ENCODE data around the gene USP14. TPM values are rescaled to one million over a fixed set of nuclear protein-coding genes. Genes with fewer than 3 reads are reported as not detected.
"Not testable (repeated sequence)": the region's sequence is repeated elsewhere in the genome, so short reads cannot be mapped to it uniquely, and the experiment has no call there.

USP14 gene
- polyA plus RNA-seq, 3 donors, result 8.1 to 22.4 (median 17.5) TPM

GRCh38 chr18:111306-112014 lies 46.9 kb upstream of the USP14 start:
- H3K9ac ChIP-seq (ENCODE audit: insufficient read depth, low read length, poor library complexity, severe bottlenecking), result no peak overlapping the region
- H3K9me3 Mint-ChIP-seq, result peaks cover 12 to 48% (median 31%) of the 10 kb centered on the region in 7 donors
- H3K27me3 Mint-ChIP-seq (ENCODE audit: low read depth in 3 of 3), result peaks cover 6 to 9% (median 8%) of the 10 kb centered on the region in 3 donors
- H3K4me2 ChIP-seq (replicated peaks; ENCODE audit: extremely low read depth, low read length, poor library complexity, severe bottlenecking), result peak overlapping the region; percentile 41
- H3K27me3 ChIP-seq (ENCODE audit: control insufficient read depth in 2 of 2, insufficient read depth in 2 of 2, low read length in 2 of 2), result peaks cover 3 to 8% of the 10 kb centered on the region in 2 donors
- no peaks in the 10 kb centered on the region for H3K79me2 ChIP-seq (ENCODE audit: insufficient read depth, low read length)
- peak overlapping the region in 1 of 3 experiments; percentile 5 for H3K4me3 ChIP-seq (replicated peaks in 1 of 3; ENCODE audit: low read depth in 2 of 3, low read length in 3 of 3)
- TF ChIP-seq CTCF (IDR thresholded peaks at IDR 0.05), result no peak
- peaks cover 6% of the 10 kb centered on the region for H3K4me1 Mint-ChIP-seq
- H3K27ac ChIP-seq (ENCODE audit: low read depth in 1 of 2, low read length in 2 of 2), result no peak overlapping the region
- H2AFZ ChIP-seq (ENCODE audit: insufficient read depth, low read depth, low read length, poor library complexity, severe bottlenecking), result peak overlapping the region; percentile 56
- H3K4me1 ChIP-seq (ENCODE audit: control insufficient read depth in 1 of 2, insufficient read depth in 2 of 2, low read length in 2 of 2), result peaks cover 0 to 4% of the 10 kb centered on the region in 2 donors
- no peaks in the 10 kb centered on the region for H3K36me3 ChIP-seq (replicated peaks in 1 of 2; ENCODE audit: control insufficient read depth in 1 of 2, insufficient read depth in 2 of 2, low read length in 2 of 2)
- intact Hi-C loops (cut with micrococcal nuclease), result no loop called here
- H3K9me3 ChIP-seq (replicated peaks in 1 of 2; ENCODE audit: control insufficient read depth in 1 of 2, insufficient read depth in 1 of 2, low read length in 2 of 2), result peaks cover 6 to 33% of the 10 kb centered on the region in 2 donors
- no peaks in the 10 kb centered on the region for H3K36me3 Mint-ChIP-seq
- peak in 2 of 3 donors; percentile 9 to 23 for DNase-seq
- peak overlapping the region; percentile 70 to 86 for H3K4me3 Mint-ChIP-seq
- peak overlapping the region in 2 of 7 donors; percentile 24 to 60 for H3K27ac Mint-ChIP-seq
- 10% methylated on average over 23 of the region's 42 CpGs for WGBS (ENCODE audit: insufficient coverage)
- no peaks in the 10 kb centered on the region for H4K20me1 ChIP-seq (ENCODE audit: insufficient read depth, low read length)

GRCh38 chr18:112015-112733 lies 46.2 kb upstream of the USP14 start:
- H3K4me1 Mint-ChIP-seq; H3K79me2 ChIP-seq (ENCODE audit: insufficient read depth, low read length); DNase-seq; H3K36me3 Mint-ChIP-seq; H3K27ac ChIP-seq (ENCODE audit: low read depth in 1 of 2, low read length in 2 of 2); H3K9ac ChIP-seq (ENCODE audit: insufficient read depth, low read length, poor library complexity, severe bottlenecking); H3K27me3 Mint-ChIP-seq (ENCODE audit: low read depth in 3 of 3); H2AFZ ChIP-seq (ENCODE audit: insufficient read depth, low read depth, low read length, poor library complexity, severe bottlenecking); H3K27me3 ChIP-seq (ENCODE audit: control insufficient read depth in 2 of 2, insufficient read depth in 2 of 2, low read length in 2 of 2); H4K20me1 ChIP-seq (ENCODE audit: insufficient read depth, low read length); H3K4me3 Mint-ChIP-seq; H3K4me1 ChIP-seq (ENCODE audit: control insufficient read depth in 1 of 2, insufficient read depth in 2 of 2, low read length in 2 of 2); H3K4me2 ChIP-seq (replicated peaks; ENCODE audit: extremely low read depth, low read length, poor library complexity, severe bottlenecking); intact Hi-C loops (cut with micrococcal nuclease); H3K4me3 ChIP-seq (replicated peaks in 1 of 3; ENCODE audit: low read depth in 2 of 3, low read length in 3 of 3); H3K36me3 ChIP-seq (replicated peaks in 1 of 2; ENCODE audit: control insufficient read depth in 1 of 2, insufficient read depth in 2 of 2, low read length in 2 of 2); H3K27ac Mint-ChIP-seq: not testable (repeated sequence)
- peaks cover 6 to 26% of the 10 kb centered on the region in 2 donors for H3K9me3 ChIP-seq (replicated peaks in 1 of 2; ENCODE audit: control insufficient read depth in 1 of 2, insufficient read depth in 1 of 2, low read length in 2 of 2)
- WGBS (ENCODE audit: insufficient coverage), result 41% methylated on average over 5 of the region's 43 CpGs
- H3K9me3 Mint-ChIP-seq, result peaks cover 10 to 41% (median 25%) of the 10 kb centered on the region in 7 donors

GRCh38 chr18:120539-121260 lies 37.7 kb upstream of the USP14 start:
- H3K9me3 ChIP-seq (replicated peaks in 1 of 2; ENCODE audit: control insufficient read depth in 1 of 2, insufficient read depth in 1 of 2, low read length in 2 of 2); H4K20me1 ChIP-seq (ENCODE audit: insufficient read depth, low read length); H3K27ac Mint-ChIP-seq; H2AFZ ChIP-seq (ENCODE audit: insufficient read depth, low read depth, low read length, poor library complexity, severe bottlenecking); H3K36me3 ChIP-seq (replicated peaks in 1 of 2; ENCODE audit: control insufficient read depth in 1 of 2, insufficient read depth in 2 of 2, low read length in 2 of 2); H3K79me2 ChIP-seq (ENCODE audit: insufficient read depth, low read length); H3K36me3 Mint-ChIP-seq; intact Hi-C loops (cut with micrococcal nuclease); H3K9me3 Mint-ChIP-seq; H3K27me3 Mint-ChIP-seq (ENCODE audit: low read depth in 3 of 3); H3K4me3 Mint-ChIP-seq; H3K4me1 Mint-ChIP-seq; H3K4me3 ChIP-seq (replicated peaks in 1 of 3; ENCODE audit: low read depth in 2 of 3, low read length in 3 of 3); DNase-seq; H3K4me2 ChIP-seq (replicated peaks; ENCODE audit: extremely low read depth, low read length, poor library complexity, severe bottlenecking); H3K27me3 ChIP-seq (ENCODE audit: control insufficient read depth in 2 of 2, insufficient read depth in 2 of 2, low read length in 2 of 2); H3K4me1 ChIP-seq (ENCODE audit: control insufficient read depth in 1 of 2, insufficient read depth in 2 of 2, low read length in 2 of 2); H3K27ac ChIP-seq (ENCODE audit: low read depth in 1 of 2, low read length in 2 of 2); H3K9ac ChIP-seq (ENCODE audit: insufficient read depth, low read length, poor library complexity, severe bottlenecking): not testable (repeated sequence)
- WGBS (ENCODE audit: insufficient coverage), result no CpG with 5 or more reads among the region's 7 CpGs
